H1 (cell line): Measurements from ENCODE around the gene LRRC40. TPM values are rescaled to one million over a fixed set of nuclear protein-coding genes. Genes with fewer than 3 reads are reported as not detected.

Experiments
- CHD7 ChIP-seq: fragments of 300-600 bp; sonication (generic); IDR thresholded peaks from 2 replicates; pipeline ENCODE4 v1.7.1; 2012; ENCODE audit warnings: low read length, moderate library complexity, mild to moderate bottlenecking, inconsistent platforms; ENCODE audit not compliant: insufficient replicate concordance
- EGR1 ChIP-seq: IDR thresholded peaks from 2 replicates; pipeline ENCODE4 v1.6.1; 2011; ENCODE audit warnings: low read depth, low read length, borderline replicate concordance
- EP300 ChIP-seq, 2 experiments: IDR thresholded peaks; 1 replicate in 1 of 2; 2 replicates in 1 of 2; pipeline ENCODE4 v1.6.1; 2011 to 2012; ENCODE audit warnings: low read depth in 2 of 2, low read length in 2 of 2, mild to moderate bottlenecking in 2 of 2, borderline replicate concordance in 1 of 2, inconsistent platforms in 1 of 2, moderate library complexity in 1 of 2
- MAX ChIP-seq: IDR thresholded peaks from 2 replicates; pipeline ENCODE4 v1.6.1; 2012; ENCODE audit warnings: inconsistent platforms
- RBBP5 ChIP-seq: IDR thresholded peaks from 2 replicates; pipeline ENCODE4 v1.7.1; 2012; ENCODE audit warnings: low read depth, mild to moderate bottlenecking, inconsistent platforms, low read length, moderate library complexity, borderline replicate concordance
- SIRT6 ChIP-seq: IDR thresholded peaks from one replicate; pipeline ENCODE4 v1.7.1; 2012; ENCODE audit warnings: low read length, inconsistent platforms
- SP2 ChIP-seq: IDR thresholded peaks from 2 replicates; pipeline ENCODE4 v1.6.1; 2012; ENCODE audit warnings: mild to moderate bottlenecking, low read length, inconsistent platforms
- TCF12 ChIP-seq: IDR thresholded peaks from 2 replicates; pipeline ENCODE4 v1.6.1; 2011; ENCODE audit warnings: low read depth, mild to moderate bottlenecking, low read length
- polyA plus RNA-seq, 7 experiments: library from polyadenylated mRNA; depleted of rRNA in 3 of 7; stranded (reverse) in 5 of 7; unstranded in 2 of 7; fragments of >200 nt in 5 of 7; fragments of 200-250 nt in 2 of 7; gene quantifications; 1 replicate in 5 of 7; 2 replicates in 1 of 7; 4 replicates in 1 of 7; pipeline versions ENCODE4 v1.2.1 to v1.2.3, GENCODE V29; 2011 to 2013; ENCODE audit warnings: missing spikeins in 2 of 7, mixed read lengths in 2 of 7
- total RNA-seq: library from RNA; stranded (reverse); fragmentation: NEBNext Ultra II Directional; extraction: Animal tissue kit (Norgen Biotek cat#: 25700); gene quantifications from 2 replicates; pipeline ENCODE4 v1.2.1, GENCODE V29; 2021

The LRRC40 gene
- total and polyA plus RNA-seq, 2 of the 8 experiments (the other 6 are each of a cell fraction or from before 2014, with no cell fraction given): 13.4 to 30.8 TPM

GRCh38 chr1:70234733-70235132 is 29.4 kb upstream of the LRRC40 start (continued):
- TF ChIP-seq CHD7 (no peak), SP2 (no peak), SIRT6 (no peak), EGR1 (no peak), EP300 (IDR thresholded peaks at IDR 0.05; ENCODE audit: borderline replicate concordance in 1 of 2, low read depth in 2 of 2, low read length in 2 of 2) (no peak), TCF12 (no peak), MAX (no peak), RBBP5 (no peak)
